Suprapubic skin (tissue), 3 donors: ENCODE measurements around the gene EMILIN1.

Experiments
- CTCF ChIP-seq, 2 donors: fragments of 200-600 bp in 1 of 2; fragments of 450-650 bp in 1 of 2; sonication (generic) in 1 of 2; IDR thresholded peaks; one replicate each; pipeline ENCODE4 v1.5.1; 2016 to 2019; ENCODE audit warnings: antibody characterized with exemption in 2 of 2, mild to moderate bottlenecking in 1 of 2, moderate library complexity in 1 of 2
- EP300 ChIP-seq: sonication (generic); formaldehyde crosslinking; IDR thresholded peaks from one replicate; pipeline ENCODE4 v1.6.1; 2017; ENCODE audit warnings: antibody characterized with exemption
- POLR2A ChIP-seq, 2 donors: fragments of 450-650 bp; IDR thresholded peaks; one replicate each; pipeline ENCODE4 v1.6.1; 2017; ENCODE audit warnings: antibody characterized with exemption in 2 of 2, mild to moderate bottlenecking in 2 of 2, moderate library complexity in 2 of 2

- no peak for TF ChIP-seq CTCF (IDR thresholded peaks at IDR 0.05)
- no peak for TF ChIP-seq POLR2A (IDR thresholded peaks at IDR 0.05)
- no peak for TF ChIP-seq EP300
Observed at GRCh38 chr2:27074738-27075565, 3.5 kb upstream of the EMILIN1 start.
